Ramos (cell line): ENCODE measurements around the gene HIGD1C.
"Not testable (repeated sequence)": the region's sequence is repeated elsewhere in the genome, so short reads cannot be mapped to it uniquely, and the experiment has no call there.

Experiments
- in situ Hi-C: fragments of 300-500 bp; cut with MboI; formaldehyde crosslinking; loops from one replicate; pipeline ENCODE4 v1.14.3; 2022; ENCODE audit warnings: low sequenced_read_pairs; ENCODE audit not compliant: unreplicated experiment

HIGD1C gene

GRCh38 chr12:50932787-50933280 lies 19.5 kb upstream of the HIGD1C start:
- in situ Hi-C loops = no loop called here

DNA sequence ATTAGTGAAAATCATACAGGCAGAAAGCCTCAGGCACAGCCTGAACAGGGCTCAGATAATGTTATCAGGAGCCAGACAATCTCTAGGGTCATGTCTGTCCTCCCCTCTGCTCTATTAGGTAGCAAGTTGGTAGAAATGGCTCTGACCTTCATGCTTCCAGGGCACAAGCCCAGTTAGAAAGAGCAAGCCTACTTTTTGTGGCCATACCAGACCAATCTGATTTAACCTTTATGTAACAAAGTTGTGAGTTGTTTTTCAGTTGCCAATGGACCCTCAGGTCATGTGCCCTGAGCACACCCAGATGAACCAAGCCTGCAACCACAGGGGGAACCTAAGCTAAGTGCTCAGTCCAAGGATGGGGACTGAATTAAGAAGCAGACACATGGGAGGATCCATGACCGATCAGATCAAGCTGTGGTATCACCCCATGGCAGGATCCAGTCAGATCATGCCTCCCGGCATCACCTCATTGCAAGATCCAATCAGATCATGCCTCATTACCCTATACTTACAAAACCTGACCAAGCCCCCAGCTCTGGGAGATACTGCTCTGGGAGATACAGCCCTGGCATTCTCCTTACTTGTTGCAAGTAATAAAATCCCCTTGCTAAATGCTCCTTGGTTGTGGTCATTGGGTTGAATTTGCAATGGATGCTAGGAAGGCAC lies 18.8 kb upstream of the HIGD1C start:
- in situ Hi-C loops = no loop called here

- in situ Hi-C loops = no loop called here
Measured at GRCh38 chr12:50934371-50934851, 17.9 kb upstream of the HIGD1C start.

GRCh38 chr12:50934981-50935807 lies 17.1 kb upstream of the HIGD1C start:
- in situ Hi-C loops = no loop called here

DNA sequence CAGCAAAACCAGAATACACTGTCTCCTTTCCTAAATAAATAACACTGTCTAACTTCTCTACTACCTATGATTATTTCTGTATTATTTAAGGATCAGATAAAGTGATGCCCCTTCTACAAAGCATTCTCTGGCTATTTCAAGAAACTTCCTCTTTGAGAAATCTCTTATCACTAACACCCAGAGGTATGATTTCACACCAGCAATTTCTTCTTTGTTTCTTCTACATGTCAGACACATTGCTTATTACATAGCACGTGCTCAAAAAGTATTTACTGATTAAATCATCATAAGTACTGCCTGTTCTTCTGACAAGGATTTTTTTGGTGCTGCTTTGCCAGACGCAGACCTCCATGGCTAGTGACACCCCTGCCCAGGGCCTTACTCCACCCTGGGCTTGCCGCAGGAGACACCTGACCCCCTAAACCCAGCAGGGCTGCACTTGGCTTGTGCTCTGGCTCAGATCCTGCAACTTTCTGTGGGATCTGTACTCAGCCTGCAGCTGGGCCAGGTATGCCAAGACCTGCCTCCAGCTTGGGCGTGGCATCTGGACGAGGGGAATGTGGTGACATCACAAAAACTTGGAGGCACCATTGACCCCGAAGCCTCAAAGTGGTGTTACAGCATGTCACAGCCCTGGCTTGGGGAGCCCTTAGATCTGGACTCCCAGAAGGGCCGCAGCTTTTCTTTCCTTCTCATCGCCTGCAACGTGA lies 15.4 kb upstream of the HIGD1C start:
- in situ Hi-C loops = no loop called here

GRCh38 chr12:50937653-50938052 lies 14.7 kb upstream of the HIGD1C start:
- in situ Hi-C loops = no loop called here

DNA sequence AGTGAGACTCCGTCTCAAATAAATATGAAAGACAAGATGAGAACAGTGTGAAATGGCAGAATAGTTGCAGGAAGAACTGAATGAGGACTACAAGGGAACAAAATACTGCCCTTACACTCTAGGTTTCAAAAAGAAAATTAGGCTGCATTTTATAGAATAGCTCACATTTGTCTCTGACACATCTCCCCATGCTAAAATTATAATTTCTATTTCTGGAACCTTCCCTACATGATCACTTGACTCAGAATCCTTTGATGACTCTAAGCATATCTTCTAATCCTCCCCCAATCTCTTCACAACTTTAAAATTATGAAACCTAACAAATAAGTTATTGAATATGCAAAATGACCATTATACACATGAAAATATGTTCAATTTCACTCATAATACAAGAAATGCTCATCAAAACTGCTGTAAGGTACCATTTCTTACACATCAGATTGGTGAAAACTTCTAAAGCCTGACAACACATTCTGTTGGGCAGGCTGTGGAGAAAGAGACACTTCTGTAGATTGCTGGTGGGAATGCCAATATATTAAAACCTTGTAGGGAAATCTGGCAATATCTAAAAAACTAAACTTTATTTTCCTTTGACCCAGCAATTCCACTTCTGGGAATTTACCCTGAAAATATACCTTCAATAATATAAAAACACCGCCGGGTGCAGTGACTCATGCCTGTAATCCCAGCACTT lies 4.3 kb upstream of the HIGD1C start:
- in situ Hi-C loops = no loop called here

DNA sequence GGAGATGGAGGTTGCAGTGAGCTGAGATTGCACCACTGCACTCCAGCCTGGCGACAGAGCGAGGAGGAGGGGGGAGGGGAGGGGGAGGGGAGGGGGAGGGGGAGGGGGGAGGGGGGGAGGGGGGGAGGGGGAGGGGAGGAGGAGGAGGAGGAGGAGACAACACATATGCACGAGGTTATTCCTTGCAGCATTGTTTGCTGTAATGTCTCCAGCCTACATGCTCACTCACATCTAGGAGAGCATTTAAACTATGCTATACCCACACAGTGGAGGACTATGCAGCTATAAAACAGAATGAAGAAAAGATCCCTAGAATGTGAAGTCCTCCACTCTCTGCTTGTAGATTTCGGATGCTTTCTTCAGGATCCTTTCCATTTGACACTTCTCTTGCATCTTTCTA lies 3.5 kb upstream of the HIGD1C start:
- in situ Hi-C loops = no loop called here

- in situ Hi-C loops = no loop called here
Measured at GRCh38 chr12:50949801-50950302, 2.5 kb upstream of the HIGD1C start.

DNA sequence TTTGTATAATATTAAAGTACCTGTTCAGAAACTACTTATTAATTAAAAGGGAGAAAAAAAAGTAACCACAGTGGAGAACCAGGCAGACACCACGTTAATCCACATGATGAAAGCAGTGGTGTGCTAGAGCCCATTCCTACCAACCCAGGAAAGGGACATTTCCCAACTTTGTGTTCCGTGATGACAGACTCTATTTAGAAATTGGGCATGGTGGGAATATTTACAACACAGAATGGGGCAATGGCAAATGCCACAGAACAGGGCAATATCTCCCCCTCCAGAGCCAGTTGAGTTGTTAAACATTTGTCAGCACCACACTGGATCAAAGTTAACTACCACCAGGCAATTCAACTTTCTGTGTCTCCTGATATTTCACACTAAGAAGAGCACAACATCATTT lies 1.2 kb upstream of the HIGD1C start:
- in situ Hi-C loops = no loop called here

DNA sequence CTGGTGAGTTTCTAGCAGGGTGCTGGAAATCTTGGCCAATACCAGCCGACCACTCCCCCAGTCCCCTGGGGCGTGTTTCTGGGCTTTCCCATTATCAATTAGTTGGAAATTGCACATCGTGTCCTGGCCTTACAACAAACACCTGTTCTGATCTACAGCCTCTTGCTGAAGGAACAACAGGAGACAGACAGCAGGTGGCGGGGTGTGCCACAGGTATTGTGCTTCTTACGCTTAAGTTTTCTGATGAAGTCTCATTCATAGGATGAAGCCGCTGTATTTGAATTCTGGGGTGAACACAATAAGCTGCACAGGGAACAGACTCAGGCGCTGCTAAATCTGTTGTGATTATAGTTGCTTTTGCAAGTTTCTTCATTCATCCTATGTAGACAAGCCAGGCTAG lies 703 bp downstream of the HIGD1C start:
- in situ Hi-C loops = no loop called here

DNA sequence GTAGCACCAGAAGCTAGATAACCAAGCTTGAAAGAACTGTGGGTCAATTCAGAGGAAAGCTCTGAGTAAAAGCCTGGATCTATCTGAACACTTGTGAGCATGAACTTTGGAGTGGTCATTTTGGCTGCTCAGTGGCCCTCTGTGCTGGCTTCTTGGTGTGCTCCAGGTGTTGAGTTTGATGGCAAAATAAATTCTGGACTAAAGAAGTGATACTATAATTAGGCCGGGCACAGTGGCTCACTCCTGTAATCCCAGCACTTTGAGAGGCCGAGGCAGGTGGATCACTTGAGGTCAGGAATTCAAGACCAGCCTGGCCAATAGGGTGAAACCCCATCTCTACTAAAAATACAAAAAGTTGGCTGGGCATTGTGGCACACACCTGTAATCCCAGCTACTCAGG lies 2.4 kb downstream of the HIGD1C start:
- in situ Hi-C loops = not testable (repeated sequence)

GRCh38 chr12:50955288-50955687 lies 2.9 kb downstream of the HIGD1C start:
- in situ Hi-C loops = no loop called here

DNA sequence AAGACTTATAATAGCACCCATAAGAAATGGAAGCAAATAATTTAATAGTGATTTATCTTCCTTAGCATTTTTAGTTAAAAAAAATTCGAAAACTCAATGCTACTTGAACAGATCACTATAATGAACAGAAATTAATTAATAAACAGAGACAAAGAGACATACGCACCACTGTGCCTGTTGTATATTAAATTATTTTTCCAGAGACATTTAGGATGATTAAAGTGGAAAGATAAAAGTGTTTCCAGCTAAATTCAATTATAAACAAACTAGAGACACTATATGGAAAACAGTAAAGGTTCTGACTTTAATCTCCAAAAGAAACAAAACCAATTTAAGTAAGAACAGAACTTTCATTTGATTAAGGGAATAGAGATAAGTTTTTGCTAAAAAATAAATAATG lies 3.4 kb downstream of the HIGD1C start:
- in situ Hi-C loops = no loop called here

GRCh38 chr12:50960130-50960529 lies 7.8 kb downstream of the HIGD1C start:
- in situ Hi-C loops = no loop called here

GRCh38 chr12:50961708-50962107 lies 9.4 kb downstream of the HIGD1C start:
- in situ Hi-C loops = no loop called here

GRCh38 chr12:50964432-50964831 lies 12.1 kb downstream of the HIGD1C start:
- in situ Hi-C loops = no loop called here

DNA sequence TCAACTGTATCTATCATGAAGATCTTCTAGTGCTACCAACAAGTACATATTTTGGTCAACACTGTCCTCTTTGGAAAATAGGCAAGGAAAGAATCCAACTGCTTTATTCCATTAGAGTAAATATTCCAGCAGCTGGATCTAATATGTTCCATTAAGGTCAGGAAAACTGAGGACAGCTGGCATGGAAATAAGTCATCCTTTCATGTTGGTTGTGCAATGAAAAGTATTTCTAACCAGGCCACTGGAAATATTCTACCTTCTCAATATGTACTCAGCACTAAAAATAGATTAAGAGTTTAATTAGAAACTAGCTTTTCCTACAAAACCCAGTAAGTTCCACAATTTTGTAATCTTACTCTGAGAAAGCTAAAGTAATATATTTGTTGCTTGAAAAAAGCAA lies 19.6 kb downstream of the HIGD1C start:
- in situ Hi-C loops = no loop called here

- in situ Hi-C loops = no loop called here
Measured at GRCh38 chr12:50979369-50980052, 27.2 kb downstream of the HIGD1C start.

- in situ Hi-C loops = no loop called here
Measured at GRCh38 chr12:50980545-50980944, 28.2 kb downstream of the HIGD1C start.
